D721Med (cell line): ENCODE measurements around the gene KLHL28.
"Not testable (repeated sequence)": the region's sequence is repeated elsewhere in the genome, so short reads cannot be mapped to it uniquely, and the experiment has no call there.

Source experiments
- DNase-seq: peaks from one replicate; pipeline ENCODE4 v3.0.0; 2011; ENCODE audit warnings: low spot score; ENCODE audit not compliant: insufficient read length
- FAIRE-seq: peaks from 2 replicates; lab custom pipeline; 2011; peaks lifted over from hg19 to GRCh38; lab: Jason Lieb, UNC
- TF ChIP-seq, protein P1 (sequence below): IDR thresholded peaks from 2 replicates; pipeline ENCODE4 v1.5.1; 2012; ENCODE audit warnings: mild to moderate bottlenecking, control low read depth; ENCODE audit not compliant: insufficient read depth; ENCODE audit errors: missing control alignments

The KLHL28 gene

DNA sequence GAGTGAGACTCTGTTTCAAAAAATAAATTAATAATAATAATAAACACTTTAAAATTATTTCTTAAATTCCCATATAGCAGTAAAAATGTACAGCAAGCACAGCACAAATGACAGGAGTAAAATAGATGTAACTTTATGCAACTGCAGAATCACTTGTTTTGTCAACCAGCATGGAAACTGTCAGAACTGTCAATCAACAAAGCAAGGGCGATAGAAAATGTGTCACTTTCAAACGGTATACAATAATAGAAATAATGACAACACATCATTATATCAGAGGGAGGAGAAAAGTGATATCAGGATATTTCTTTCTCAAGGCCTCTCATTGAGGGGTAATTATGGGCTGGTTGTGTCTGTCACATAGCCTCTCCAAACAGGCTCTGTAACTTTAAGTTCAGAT lies 68.2 kb downstream of the KLHL28 start:
- TF ChIP-seq, protein P1, sequence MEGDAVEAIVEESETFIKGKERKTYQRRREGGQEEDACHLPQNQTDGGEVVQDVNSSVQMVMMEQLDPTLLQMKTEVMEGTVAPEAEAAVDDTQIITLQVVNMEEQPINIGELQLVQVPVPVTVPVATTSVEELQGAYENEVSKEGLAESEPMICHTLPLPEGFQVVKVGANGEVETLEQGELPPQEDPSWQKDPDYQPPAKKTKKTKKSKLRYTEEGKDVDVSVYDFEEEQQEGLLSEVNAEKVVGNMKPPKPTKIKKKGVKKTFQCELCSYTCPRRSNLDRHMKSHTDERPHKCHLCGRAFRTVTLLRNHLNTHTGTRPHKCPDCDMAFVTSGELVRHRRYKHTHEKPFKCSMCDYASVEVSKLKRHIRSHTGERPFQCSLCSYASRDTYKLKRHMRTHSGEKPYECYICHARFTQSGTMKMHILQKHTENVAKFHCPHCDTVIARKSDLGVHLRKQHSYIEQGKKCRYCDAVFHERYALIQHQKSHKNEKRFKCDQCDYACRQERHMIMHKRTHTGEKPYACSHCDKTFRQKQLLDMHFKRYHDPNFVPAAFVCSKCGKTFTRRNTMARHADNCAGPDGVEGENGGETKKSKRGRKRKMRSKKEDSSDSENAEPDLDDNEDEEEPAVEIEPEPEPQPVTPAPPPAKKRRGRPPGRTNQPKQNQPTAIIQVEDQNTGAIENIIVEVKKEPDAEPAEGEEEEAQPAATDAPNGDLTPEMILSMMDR: no peak
- FAIRE-seq (no peak), DNase-seq (no peak)

DNA sequence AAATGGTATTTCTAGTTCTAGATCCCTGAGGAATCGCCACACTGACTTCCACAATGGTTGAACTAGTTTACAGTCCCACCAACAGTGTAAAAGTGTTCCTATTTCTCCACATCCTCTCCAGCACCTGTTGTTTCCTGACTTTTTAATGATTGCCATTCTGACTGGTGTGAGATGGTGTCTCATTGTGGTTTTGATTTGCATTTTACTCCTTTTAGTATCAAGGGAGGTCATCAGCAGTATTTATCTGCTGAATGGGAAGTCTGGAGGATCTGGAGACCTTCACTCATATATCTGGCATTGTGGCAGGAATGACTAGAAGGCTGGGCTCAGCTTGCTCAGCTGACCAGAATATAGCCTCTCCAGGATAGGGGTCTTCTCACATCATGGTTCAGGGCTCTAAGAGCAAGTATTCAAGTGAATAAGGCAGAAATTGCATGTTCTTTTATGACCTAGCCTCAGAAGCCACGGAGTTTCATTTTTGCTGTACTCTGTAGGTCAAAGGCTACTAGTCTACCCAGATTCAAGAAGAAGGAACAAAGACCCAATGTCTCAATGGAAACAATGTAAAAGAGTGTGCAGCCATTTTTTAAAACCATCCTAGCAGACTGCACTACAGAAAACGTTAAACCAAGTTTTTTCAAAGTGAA lies 69.9 kb downstream of the KLHL28 start:
- not testable (repeated sequence) for FAIRE-seq, DNase-seq

DNA sequence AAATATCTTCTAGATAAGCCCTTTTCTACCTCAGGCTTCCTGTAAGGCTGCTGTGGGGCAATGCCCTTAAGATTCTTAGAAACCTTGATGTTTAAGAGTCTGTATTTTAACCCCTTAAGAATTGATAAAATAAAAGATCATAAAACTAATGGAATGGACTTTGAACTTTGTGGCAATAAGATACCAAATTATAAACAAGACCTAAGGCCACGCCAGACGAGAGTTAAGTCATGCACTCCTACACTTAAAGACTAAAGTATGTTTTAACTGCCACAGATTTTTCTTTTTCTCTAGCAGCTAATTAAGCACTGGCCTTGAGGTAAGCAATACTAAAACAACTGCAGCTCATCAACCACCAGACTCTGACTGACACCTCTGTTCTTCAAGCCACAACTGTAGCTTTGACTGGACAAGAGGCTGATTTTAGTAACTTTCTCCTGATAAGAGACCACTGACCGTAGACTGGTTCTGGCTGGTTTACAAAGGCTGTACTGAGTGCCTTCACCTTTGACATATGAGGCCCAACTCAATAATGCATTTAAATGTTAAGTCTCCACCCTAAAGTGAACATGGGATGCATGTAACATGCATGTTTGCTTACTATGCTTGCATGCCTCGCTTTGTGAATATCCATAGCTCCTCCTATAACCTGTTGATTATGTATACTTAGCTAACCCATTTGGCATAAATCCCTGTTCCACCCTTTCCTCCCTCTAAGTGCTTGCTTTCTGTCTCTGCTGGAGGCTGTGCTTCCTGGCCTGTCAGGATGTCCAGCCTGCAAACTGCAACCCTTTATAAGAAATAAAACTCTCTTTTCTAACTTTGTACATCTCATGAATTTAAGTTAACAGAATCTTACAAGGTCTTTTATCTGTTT lies 71.9 kb downstream of the KLHL28 start:
- no peak for DNase-seq
- FAIRE-seq: no peak
- TF ChIP-seq, protein P1: no peak

DNA sequence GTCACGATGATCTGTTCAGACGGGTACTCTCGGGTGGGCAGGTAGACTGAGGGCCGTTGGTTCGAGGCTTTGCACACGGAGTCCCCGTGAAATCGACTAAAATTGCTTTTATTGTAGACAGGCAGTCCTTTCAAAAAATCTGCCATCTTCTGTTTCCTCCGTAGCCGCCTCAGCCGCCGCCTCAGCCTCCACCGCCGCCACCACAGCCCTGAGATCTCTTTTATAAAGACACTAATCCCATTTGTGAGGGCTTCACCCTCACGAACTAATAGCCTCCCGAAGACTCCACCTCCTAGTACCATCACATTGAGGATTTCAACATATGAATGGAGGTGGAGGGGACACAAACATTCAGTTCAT lies 74.2 kb downstream of the KLHL28 start:
- no peak for DNase-seq
- TF ChIP-seq, protein P1: no peak
- no peak for FAIRE-seq

DNA sequence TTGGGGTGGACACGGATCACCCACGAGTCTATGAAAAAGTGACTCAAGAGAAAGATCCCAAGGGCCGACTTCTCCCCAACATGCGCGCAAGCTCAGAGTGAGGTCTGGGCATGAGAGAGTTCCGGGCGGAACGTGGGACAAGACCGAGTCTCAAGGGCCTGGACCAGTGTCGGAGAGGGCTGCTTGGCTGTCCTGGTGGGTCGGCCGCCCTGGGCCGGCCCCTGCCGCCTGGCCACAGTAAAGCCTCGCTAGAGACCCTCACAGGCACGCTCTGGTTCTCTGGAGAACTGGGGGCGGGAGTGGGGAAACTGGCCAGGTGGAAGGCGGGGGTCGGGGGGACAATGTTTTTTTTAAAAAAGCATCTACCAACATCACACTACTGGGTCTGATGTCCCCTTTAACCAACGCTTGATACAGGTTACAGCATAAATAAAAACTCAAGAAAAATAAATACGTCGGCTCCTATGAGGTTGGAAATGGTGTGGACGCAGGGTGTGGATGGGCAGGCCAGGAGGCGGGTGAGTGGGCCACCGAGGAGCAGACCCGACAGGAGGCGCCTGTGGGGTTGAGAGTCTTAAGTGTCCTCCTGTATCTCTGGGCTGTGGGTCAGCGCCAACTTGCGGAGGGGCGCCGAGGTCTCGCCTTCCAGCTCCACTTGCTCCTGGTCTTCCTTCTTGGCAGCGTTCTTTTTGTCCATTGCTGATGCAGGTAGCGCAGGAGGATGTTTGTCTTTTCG lies 74.7 kb downstream of the KLHL28 start:
- TF ChIP-seq, protein P1: no peak
- FAIRE-seq (no peak), DNase-seq (no peak)

DNA sequence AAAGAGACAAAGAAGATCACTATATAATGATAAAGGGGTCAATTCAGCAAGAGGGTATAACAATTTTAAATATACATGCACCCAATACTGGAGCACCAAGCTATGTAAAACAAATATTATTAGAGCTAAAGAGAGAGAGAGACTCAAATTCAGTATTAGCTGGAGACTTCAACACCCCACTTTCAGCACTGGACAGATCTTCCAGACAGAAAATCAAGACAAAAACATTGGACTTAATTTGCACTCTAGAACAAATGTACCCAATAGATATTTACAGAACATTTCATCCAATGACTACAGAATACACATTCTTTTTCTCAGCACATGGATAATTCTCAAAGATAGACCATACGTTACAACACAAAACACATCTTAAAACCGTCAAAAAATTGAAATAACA lies 81.0 kb downstream of the KLHL28 start:
- TF ChIP-seq, protein P1: no peak
- FAIRE-seq: no peak
- DNase-seq: no peak
